ENCODE measurements around the gene SPOPL. TPM values are rescaled to one million over a fixed set of nuclear protein-coding genes. Genes with fewer than 3 reads are reported as not detected.

Gene SPOPL
- polyA plus RNA-seq, 4 donors: 6.3 to 22.0 (median 7.7) TPM

- Histone ChIP-seq H3K36me3 (ENCODE audit: control insufficient read depth in 3 of 3, insufficient read depth in 2 of 3, low read depth in 1 of 3, low read length in 3 of 3) (peaks cover 0 to 4% (median 3%) of the 10 kb centered on the region in 3 donors), H3K27me3 (ENCODE audit: control insufficient read depth in 3 of 3, insufficient read depth in 3 of 3, low read length in 3 of 3) (no peaks in the 10 kb centered on the region), H3K27ac (ENCODE audit: low read depth in 1 of 3, low read length in 2 of 3) (no peak overlapping the region), H3K9me3 (ENCODE audit: control insufficient read depth in 2 of 2, insufficient read depth in 1 of 2, low read depth in 1 of 2, low read length in 1 of 2) (peaks cover 0 to 2% of the 10 kb centered on the region in 2 donors), H3K4me1 (ENCODE audit: control insufficient read depth in 3 of 3, insufficient read depth in 2 of 3, low read depth in 1 of 3, low read length in 2 of 3) (no peaks in the 10 kb centered on the region), H3K4me3 (ENCODE audit: low read depth in 1 of 3, low read length in 3 of 3) (no peak overlapping the region)
- FAIRE-seq: no peak
- WGBS, 3 donors: 93 to 100% (median 100%) methylated on average over 2 of the region's 2 CpGs
- DNase-seq: no peak
Observed at GRCh38 chr2:138577066-138577465, 75.5 kb downstream of the SPOPL start.

DNA sequence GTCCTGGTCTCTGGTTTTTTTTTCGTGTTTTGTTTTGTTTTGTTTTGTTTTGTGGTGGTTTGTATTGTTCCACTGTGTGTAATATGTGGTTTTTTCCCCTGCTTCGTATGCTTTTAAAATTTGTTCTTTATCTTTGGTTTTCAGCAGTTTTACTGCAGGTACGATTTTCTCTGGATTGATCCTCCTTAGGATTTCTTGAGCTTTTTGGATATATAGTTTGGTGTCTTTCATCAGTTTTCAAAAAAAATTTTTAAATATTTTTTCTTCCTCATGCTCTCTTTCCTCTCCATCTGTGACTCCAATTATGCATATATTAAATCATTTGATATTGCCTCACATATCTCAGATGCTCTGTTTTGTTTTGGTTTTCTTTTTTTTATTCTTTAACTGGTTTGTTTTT, 78.0 kb downstream of the SPOPL start:
- H3K4me3 ChIP-seq (ENCODE audit: low read depth in 1 of 3, low read length in 3 of 3): no peak overlapping the region
- no peak for FAIRE-seq
- peaks cover 0 to 2% of the 10 kb centered on the region in 2 donors for H3K9me3 ChIP-seq (ENCODE audit: control insufficient read depth in 2 of 2, insufficient read depth in 1 of 2, low read depth in 1 of 2, low read length in 1 of 2)
- H3K36me3 ChIP-seq (ENCODE audit: control insufficient read depth in 3 of 3, insufficient read depth in 2 of 3, low read depth in 1 of 3, low read length in 3 of 3): peaks cover 0 to 9% (median 2%) of the 10 kb centered on the region in 3 donors
- WGBS, 3 donors: 83 to 93% (median 93%) methylated on average over 3 of the region's 3 CpGs
- no peak for DNase-seq
- H3K27me3 ChIP-seq (ENCODE audit: control insufficient read depth in 3 of 3, insufficient read depth in 3 of 3, low read length in 3 of 3): no peaks in the 10 kb centered on the region
- H3K4me1 ChIP-seq (ENCODE audit: control insufficient read depth in 3 of 3, insufficient read depth in 2 of 3, low read depth in 1 of 3, low read length in 2 of 3): no peaks in the 10 kb centered on the region
- H3K27ac ChIP-seq (ENCODE audit: low read depth in 1 of 3, low read length in 2 of 3): no peak overlapping the region

- FAIRE-seq (no peak), DNase-seq (no peak)
- Histone ChIP-seq H3K27me3 (ENCODE audit: control insufficient read depth in 3 of 3, insufficient read depth in 3 of 3, low read length in 3 of 3) (no peaks in the 10 kb centered on the region), H3K9me3 (ENCODE audit: control insufficient read depth in 2 of 2, insufficient read depth in 1 of 2, low read depth in 1 of 2, low read length in 1 of 2) (peaks cover 0 to 2% of the 10 kb centered on the region in 2 donors), H3K4me3 (ENCODE audit: low read depth in 1 of 3, low read length in 3 of 3) (no peak overlapping the region), H3K27ac (ENCODE audit: low read depth in 1 of 3, low read length in 2 of 3) (no peak overlapping the region), H3K36me3 (ENCODE audit: control insufficient read depth in 3 of 3, insufficient read depth in 2 of 3, low read depth in 1 of 3, low read length in 3 of 3) (peaks cover 0 to 7% (median 2%) of the 10 kb centered on the region in 3 donors), H3K4me1 (ENCODE audit: control insufficient read depth in 3 of 3, insufficient read depth in 2 of 3, low read depth in 1 of 3, low read length in 2 of 3) (no peaks in the 10 kb centered on the region)
- WGBS, 3 donors: 89 to 100% (median 98%) methylated on average over 1 of the region's 1 CpG
Observed at GRCh38 chr2:138581909-138582308, 80.3 kb downstream of the SPOPL start.

GRCh38 chr2:138589663-138590062, 88.1 kb downstream of the SPOPL start:
- H3K9me3 ChIP-seq (ENCODE audit: control insufficient read depth in 2 of 2, insufficient read depth in 1 of 2, low read depth in 1 of 2, low read length in 1 of 2): no peaks in the 10 kb centered on the region
- no peak for DNase-seq
- WGBS, 3 donors: 97 to 100% (median 98%) methylated on average over 1 of the region's 1 CpG
- no peaks in the 10 kb centered on the region for H3K4me1 ChIP-seq (ENCODE audit: control insufficient read depth in 3 of 3, insufficient read depth in 2 of 3, low read depth in 1 of 3, low read length in 2 of 3)
- no peak for FAIRE-seq
- no peak overlapping the region for H3K4me3 ChIP-seq (ENCODE audit: low read depth in 1 of 3, low read length in 3 of 3)
- H3K36me3 ChIP-seq (ENCODE audit: control insufficient read depth in 3 of 3, insufficient read depth in 2 of 3, low read depth in 1 of 3, low read length in 3 of 3): no peaks in the 10 kb centered on the region
- no peak overlapping the region for H3K27ac ChIP-seq (ENCODE audit: low read depth in 1 of 3, low read length in 2 of 3)
- no peaks in the 10 kb centered on the region for H3K27me3 ChIP-seq (ENCODE audit: control insufficient read depth in 3 of 3, insufficient read depth in 3 of 3, low read length in 3 of 3)

GRCh38 chr2:138596403-138596802, 94.8 kb downstream of the SPOPL start:
- Histone ChIP-seq H3K4me1 (ENCODE audit: control insufficient read depth in 3 of 3, insufficient read depth in 2 of 3, low read depth in 1 of 3, low read length in 2 of 3) (no peaks in the 10 kb centered on the region), H3K9me3 (ENCODE audit: control insufficient read depth in 2 of 2, insufficient read depth in 1 of 2, low read depth in 1 of 2, low read length in 1 of 2) (no peaks in the 10 kb centered on the region), H3K27ac (ENCODE audit: low read depth in 1 of 3, low read length in 2 of 3) (no peak overlapping the region), H3K36me3 (ENCODE audit: control insufficient read depth in 3 of 3, insufficient read depth in 2 of 3, low read depth in 1 of 3, low read length in 3 of 3) (peaks cover 0 to 3% (median 0%) of the 10 kb centered on the region in 3 donors), H3K4me3 (ENCODE audit: low read depth in 1 of 3, low read length in 3 of 3) (no peak overlapping the region), H3K27me3 (ENCODE audit: control insufficient read depth in 3 of 3, insufficient read depth in 3 of 3, low read length in 3 of 3) (no peaks in the 10 kb centered on the region)
- DNase-seq (no peak), FAIRE-seq (no peak)
- 78 to 95% (median 86%) methylated on average over 3 of the region's 3 CpGs for WGBS, 3 donors

- no peak overlapping the region for H3K4me3 ChIP-seq (ENCODE audit: low read depth in 1 of 3, low read length in 3 of 3)
- 94 to 99% (median 96%) methylated on average over 3 of the region's 3 CpGs for WGBS, 3 donors
- no peaks in the 10 kb centered on the region for H3K9me3 ChIP-seq (ENCODE audit: control insufficient read depth in 2 of 2, insufficient read depth in 1 of 2, low read depth in 1 of 2, low read length in 1 of 2)
- DNase-seq (no peak), FAIRE-seq (no peak)
- no peaks in the 10 kb centered on the region for H3K4me1 ChIP-seq (ENCODE audit: control insufficient read depth in 3 of 3, insufficient read depth in 2 of 3, low read depth in 1 of 3, low read length in 2 of 3)
- peaks cover 0 to 4% (median 0%) of the 10 kb centered on the region in 3 donors for H3K36me3 ChIP-seq (ENCODE audit: control insufficient read depth in 3 of 3, insufficient read depth in 2 of 3, low read depth in 1 of 3, low read length in 3 of 3)
- H3K27me3 ChIP-seq (ENCODE audit: control insufficient read depth in 3 of 3, insufficient read depth in 3 of 3, low read length in 3 of 3): no peaks in the 10 kb centered on the region
- no peak overlapping the region for H3K27ac ChIP-seq (ENCODE audit: low read depth in 1 of 3, low read length in 2 of 3)
Observed at GRCh38 chr2:138600732-138601457, 99.3 kb downstream of the SPOPL start.

GRCh38 chr2:138601458-138602165, 100.0 kb downstream of the SPOPL start:
- 63 to 84% (median 76%) methylated on average over 2 of the region's 2 CpGs for WGBS, 3 donors
- H3K27ac ChIP-seq (ENCODE audit: low read depth in 1 of 3, low read length in 2 of 3): no peak overlapping the region
- H3K4me1 ChIP-seq (ENCODE audit: control insufficient read depth in 3 of 3, insufficient read depth in 2 of 3, low read depth in 1 of 3, low read length in 2 of 3): no peaks in the 10 kb centered on the region
- no peak for FAIRE-seq
- no peak for DNase-seq
- peaks cover 0 to 4% (median 0%) of the 10 kb centered on the region in 3 donors for H3K36me3 ChIP-seq (ENCODE audit: control insufficient read depth in 3 of 3, insufficient read depth in 2 of 3, low read depth in 1 of 3, low read length in 3 of 3)
- no peak overlapping the region for H3K4me3 ChIP-seq (ENCODE audit: low read depth in 1 of 3, low read length in 3 of 3)
- H3K9me3 ChIP-seq (ENCODE audit: control insufficient read depth in 2 of 2, insufficient read depth in 1 of 2, low read depth in 1 of 2, low read length in 1 of 2): no peaks in the 10 kb centered on the region
- H3K27me3 ChIP-seq (ENCODE audit: control insufficient read depth in 3 of 3, insufficient read depth in 3 of 3, low read length in 3 of 3): no peaks in the 10 kb centered on the region

DNA sequence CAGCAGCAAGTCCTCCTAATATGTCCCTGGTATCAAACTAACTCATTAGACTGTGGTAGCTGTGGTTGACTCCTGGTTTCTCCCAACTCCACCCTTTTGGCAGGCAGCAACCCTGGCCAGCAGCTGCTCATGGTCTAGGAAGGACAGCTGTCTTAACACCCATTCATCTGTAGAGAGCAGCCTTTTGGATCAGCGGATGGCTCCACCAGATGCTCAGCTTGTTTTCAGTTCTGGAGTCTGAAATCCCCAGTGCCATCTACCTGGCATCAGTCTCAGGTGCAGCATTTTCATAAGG, 100.5 kb downstream of the SPOPL start:
- no peaks in the 10 kb centered on the region for H3K4me1 ChIP-seq (ENCODE audit: control insufficient read depth in 3 of 3, insufficient read depth in 2 of 3, low read depth in 1 of 3, low read length in 2 of 3)

More for the DNA sequence above, 100.5 kb downstream of the SPOPL start:
- 88 to 92% (median 89%) methylated on average over 1 of the region's 1 CpG for WGBS, 3 donors
- DNase-seq (no peak), FAIRE-seq (no peak)
- Histone ChIP-seq H3K27me3 (ENCODE audit: control insufficient read depth in 3 of 3, insufficient read depth in 3 of 3, low read length in 3 of 3) (no peaks in the 10 kb centered on the region), H3K4me3 (ENCODE audit: low read depth in 1 of 3, low read length in 3 of 3) (no peak overlapping the region), H3K27ac (ENCODE audit: low read depth in 1 of 3, low read length in 2 of 3) (no peak overlapping the region), H3K9me3 (ENCODE audit: control insufficient read depth in 2 of 2, insufficient read depth in 1 of 2, low read depth in 1 of 2, low read length in 1 of 2) (no peaks in the 10 kb centered on the region), H3K36me3 (ENCODE audit: control insufficient read depth in 3 of 3, insufficient read depth in 2 of 3, low read depth in 1 of 3, low read length in 3 of 3) (peaks cover 0 to 4% (median 0%) of the 10 kb centered on the region in 3 donors)

Data from small intestine (tissue), 7 donors.